Glutamatergic neuron (in vitro differentiated cells): ENCODE results near the gene TADA1. TPM values are rescaled to one million over a fixed set of nuclear protein-coding genes. Genes with fewer than 3 reads are reported as not detected.

ENCODE experiments used
- DNase-seq: peaks from one replicate; pipeline ENCODE4 v3.0.0; 2022
- H3K27ac Mint-ChIP-seq: one replicate; pipeline ENCODE4 v1.8.0; 2020; ENCODE audit warnings: mild to moderate bottlenecking, mixed read lengths, inconsistent platforms; ENCODE audit not compliant: unreplicated experiment
- H3K27me3 Mint-ChIP-seq: one replicate; pipeline ENCODE4 v1.8.0; 2020; ENCODE audit warnings: mild to moderate bottlenecking, moderate library complexity, mixed read lengths, inconsistent platforms; ENCODE audit not compliant: unreplicated experiment
- H3K36me3 Mint-ChIP-seq: one replicate; pipeline ENCODE4 v1.8.0; 2020; ENCODE audit warnings: mild to moderate bottlenecking, mixed read lengths, inconsistent platforms; ENCODE audit not compliant: unreplicated experiment
- H3K4me1 Mint-ChIP-seq: one replicate; pipeline ENCODE4 v1.8.0; 2020; ENCODE audit warnings: mild to moderate bottlenecking, low read depth, mixed read lengths, inconsistent platforms; ENCODE audit not compliant: unreplicated experiment
- H3K4me3 Mint-ChIP-seq: one replicate; pipeline ENCODE4 v1.8.0; 2020; ENCODE audit warnings: mild to moderate bottlenecking, mixed read lengths, inconsistent platforms; ENCODE audit not compliant: unreplicated experiment
- H3K9me3 Mint-ChIP-seq: one replicate; pipeline ENCODE4 v1.8.0; 2020; ENCODE audit warnings: mild to moderate bottlenecking, moderate library complexity, mixed read lengths, inconsistent platforms; ENCODE audit not compliant: unreplicated experiment
- total RNA-seq: library from RNA; stranded (reverse); fragmentation: NEBNext Ultra II Directional; extraction: Animal tissue kit (Norgen Biotek cat#: 25700); gene quantifications from one replicate; pipeline ENCODE4 v1.2.1, GENCODE V29; 2021; ENCODE audit not compliant: unreplicated experiment
- TF ChIP-seq, protein P1 (sequence below): fragments of 200-600 bp; sonication (generic); IDR thresholded peaks from one replicate; pipeline ENCODE4 v1.5.0; 2021; ENCODE audit not compliant: partially characterized antibody, unreplicated experiment

The TADA1 gene
- total RNA-seq, 1 donor from 2014 or later, result 15.9 TPM

DNA sequence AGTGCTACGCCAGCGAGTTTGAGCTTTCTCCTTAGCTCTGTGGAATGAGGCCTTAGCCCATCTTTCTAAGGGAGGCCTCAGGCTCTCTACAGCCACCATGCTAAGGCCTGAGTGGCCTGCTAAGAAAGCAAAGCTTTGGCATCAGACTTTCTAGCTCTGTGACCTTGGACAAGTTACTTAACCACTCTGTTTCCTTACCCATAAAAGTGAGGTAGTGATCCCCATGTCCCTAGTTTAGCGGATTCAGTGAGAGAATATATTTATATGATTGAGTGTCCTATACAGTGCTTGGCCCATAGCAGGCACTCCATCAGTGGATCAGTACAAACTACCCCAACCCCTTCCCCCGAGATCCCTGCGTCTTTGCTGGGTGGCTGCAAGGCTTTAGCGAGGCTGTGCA lies 32.7 kb downstream of the TADA1 start:
- Mint-ChIP-seq H3K27ac (no peak overlapping the region), H3K4me3 (no peak overlapping the region), H3K4me1 (peaks cover 15% of the 10 kb centered on the region), H3K9me3 (peaks cover 10% of the 10 kb centered on the region), H3K36me3 (no peaks in the 10 kb centered on the region), H3K27me3 (peaks cover 15% of the 10 kb centered on the region)
- no peak for DNase-seq
- TF ChIP-seq, protein P1, sequence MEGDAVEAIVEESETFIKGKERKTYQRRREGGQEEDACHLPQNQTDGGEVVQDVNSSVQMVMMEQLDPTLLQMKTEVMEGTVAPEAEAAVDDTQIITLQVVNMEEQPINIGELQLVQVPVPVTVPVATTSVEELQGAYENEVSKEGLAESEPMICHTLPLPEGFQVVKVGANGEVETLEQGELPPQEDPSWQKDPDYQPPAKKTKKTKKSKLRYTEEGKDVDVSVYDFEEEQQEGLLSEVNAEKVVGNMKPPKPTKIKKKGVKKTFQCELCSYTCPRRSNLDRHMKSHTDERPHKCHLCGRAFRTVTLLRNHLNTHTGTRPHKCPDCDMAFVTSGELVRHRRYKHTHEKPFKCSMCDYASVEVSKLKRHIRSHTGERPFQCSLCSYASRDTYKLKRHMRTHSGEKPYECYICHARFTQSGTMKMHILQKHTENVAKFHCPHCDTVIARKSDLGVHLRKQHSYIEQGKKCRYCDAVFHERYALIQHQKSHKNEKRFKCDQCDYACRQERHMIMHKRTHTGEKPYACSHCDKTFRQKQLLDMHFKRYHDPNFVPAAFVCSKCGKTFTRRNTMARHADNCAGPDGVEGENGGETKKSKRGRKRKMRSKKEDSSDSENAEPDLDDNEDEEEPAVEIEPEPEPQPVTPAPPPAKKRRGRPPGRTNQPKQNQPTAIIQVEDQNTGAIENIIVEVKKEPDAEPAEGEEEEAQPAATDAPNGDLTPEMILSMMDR, result no peak

DNA sequence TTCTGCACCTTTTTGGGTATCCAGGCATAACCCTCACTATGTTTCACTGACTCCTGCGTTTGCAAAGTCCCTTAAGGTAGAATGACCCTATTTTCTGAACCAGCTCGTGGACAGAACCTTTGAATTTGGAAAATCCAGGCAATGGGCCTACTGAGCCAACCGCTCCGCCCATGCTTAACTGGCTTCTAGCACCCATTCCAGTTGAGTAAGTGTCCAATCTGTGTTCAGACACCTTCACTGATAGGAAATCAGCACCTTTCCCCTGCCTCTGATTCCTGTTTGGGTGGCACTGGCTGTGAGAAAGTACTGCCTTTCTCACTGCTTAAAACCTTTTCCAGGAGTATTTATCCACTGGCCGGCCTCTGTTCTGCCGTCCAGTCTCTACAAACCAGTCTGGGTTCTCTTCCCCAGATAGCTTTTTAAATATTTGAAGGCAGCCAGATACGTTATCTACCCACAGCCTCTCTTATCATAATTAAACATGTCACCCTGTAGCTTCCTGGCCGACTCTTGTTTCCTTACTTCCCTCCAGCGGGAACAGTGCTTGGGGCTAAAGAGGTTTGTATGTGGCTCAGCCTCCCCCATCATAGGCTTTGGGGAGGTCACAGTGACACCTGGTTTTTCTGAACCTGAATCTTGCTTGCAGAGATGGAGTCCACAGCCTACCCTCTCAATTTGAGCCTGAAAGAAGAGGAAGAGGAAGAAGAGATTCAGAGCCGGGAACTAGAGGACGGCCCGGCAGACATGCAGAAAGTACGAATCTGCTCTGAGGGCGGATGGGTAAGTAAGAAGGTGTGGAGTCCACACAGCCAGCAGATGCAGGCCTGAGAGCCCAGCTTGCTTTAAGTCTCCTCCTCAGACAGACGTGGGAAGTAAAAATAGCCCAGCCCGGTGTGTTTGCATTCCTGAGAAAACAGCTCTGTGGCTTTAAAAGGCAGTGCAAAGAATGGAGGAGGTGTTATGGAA lies 35.5 kb downstream of the TADA1 start:
- Mint-ChIP-seq H3K27ac (peak overlapping the region; percentile 93), H3K9me3 (peaks cover 11% of the 10 kb centered on the region), H3K4me3 (peak overlapping the region; percentile 90), H3K27me3 (peaks cover 12% of the 10 kb centered on the region), H3K4me1 (peaks cover 17% of the 10 kb centered on the region), H3K36me3 (no peaks in the 10 kb centered on the region)
- no peak for DNase-seq
- TF ChIP-seq, protein P1, result no peak

DNA sequence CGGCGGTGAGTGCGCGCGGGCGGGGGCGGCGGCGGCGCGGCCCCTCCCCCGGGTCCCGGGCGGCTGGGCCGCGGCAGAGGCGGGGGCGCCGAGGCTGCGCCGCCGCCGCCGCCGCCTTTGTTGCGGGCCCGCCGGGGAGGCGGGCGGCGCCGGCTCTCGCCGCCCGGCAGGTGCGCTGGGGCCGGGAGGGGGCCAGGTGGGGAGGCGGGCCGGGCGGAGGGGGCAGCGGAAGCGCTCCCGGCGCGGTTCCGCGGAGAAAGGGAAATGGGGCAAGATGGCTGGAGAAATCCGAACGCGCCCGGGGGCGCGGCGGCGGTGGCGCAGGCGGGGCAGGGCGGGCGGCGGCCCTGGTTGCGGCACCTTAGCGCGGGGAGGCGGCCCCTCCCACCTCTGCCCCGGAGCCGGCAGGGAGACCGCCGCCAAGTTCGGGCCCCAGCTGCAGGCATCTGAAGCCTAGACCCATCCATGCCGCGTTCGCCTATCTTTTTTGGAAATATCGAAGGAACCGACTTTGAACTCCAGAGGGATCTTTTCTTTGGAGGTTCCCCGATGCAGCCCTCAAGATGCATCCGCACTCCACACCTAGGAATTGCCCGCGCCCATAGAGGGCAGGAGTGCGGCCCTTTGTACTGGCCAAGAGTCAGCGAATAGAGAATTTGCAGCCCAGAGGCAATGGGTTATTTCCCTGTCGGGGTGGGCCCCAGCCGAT lies 36.3 kb downstream of the TADA1 start:
- Mint-ChIP-seq H3K4me3 (peak overlapping the region; percentile 90), H3K27ac (peak overlapping the region; percentile 93), H3K9me3 (peaks cover 11% of the 10 kb centered on the region), H3K27me3 (peaks cover 12% of the 10 kb centered on the region), H3K36me3 (no peaks in the 10 kb centered on the region), H3K4me1 (peaks cover 17% of the 10 kb centered on the region)
- TF ChIP-seq, protein P1, result no peak
- peak; percentile 72 for DNase-seq

DNA sequence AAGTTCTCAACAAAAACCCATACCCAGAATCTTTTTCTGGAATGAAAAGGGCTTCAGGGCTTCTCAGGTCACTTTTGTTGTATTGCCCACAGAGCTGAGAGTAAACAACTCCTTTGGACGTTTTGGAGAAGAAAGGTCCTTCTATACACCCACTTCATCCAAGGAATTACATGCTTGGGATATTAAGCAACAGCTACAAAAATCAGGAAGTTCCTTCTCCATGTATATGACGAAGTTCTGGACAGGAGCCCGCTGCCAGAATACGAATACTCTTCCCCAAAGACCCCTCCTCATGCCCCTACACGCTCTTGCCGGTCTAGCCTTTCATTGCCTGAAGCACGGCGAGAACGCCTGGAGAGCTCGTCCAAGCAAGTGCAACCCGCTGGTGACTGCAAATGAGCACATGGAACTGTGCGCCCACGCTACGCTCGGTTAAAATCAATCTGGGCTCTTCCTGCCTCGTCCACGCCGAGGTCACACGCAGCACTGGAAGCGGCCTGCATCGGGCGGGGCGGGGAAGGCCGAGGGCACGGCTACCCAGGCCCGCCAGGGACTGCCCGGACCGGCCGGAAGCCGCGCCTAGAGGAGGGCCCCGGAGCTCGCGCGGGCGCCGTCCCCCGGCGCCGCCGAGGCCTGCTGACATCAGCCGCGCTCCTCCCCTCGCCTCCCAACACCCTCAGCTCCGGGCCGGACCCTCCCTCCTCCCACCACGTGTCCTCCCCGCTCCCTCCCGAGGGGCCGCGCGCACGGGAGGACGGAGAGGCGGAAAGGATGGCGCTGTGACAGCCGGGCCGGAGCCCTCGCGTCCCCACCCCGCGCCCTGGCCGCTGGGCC lies 37.1 kb downstream of the TADA1 start, which contains the start of gene POGK:
Gene POGK (plus strand): TSS at position 710 of the 834 bp plus-strand sequence. CDS start 1,482 bp downstream, outside the sequence.
- Mint-ChIP-seq H3K27me3 (peaks cover 12% of the 10 kb centered on the region), H3K4me1 (peaks cover 14% of the 10 kb centered on the region), H3K4me3 (peak within 1 kb of the TSS; percentile 96), H3K9me3 (peaks cover 11% of the 10 kb centered on the region), H3K27ac (peak within 1 kb of the TSS; percentile 98), H3K36me3 (no peaks in the 10 kb centered on the region)
- DNase-seq, result peak; percentile 93
- TF ChIP-seq, protein P1, result no peak
